ENCODE data around the gene LYSET.

The LYSET gene

DNA sequence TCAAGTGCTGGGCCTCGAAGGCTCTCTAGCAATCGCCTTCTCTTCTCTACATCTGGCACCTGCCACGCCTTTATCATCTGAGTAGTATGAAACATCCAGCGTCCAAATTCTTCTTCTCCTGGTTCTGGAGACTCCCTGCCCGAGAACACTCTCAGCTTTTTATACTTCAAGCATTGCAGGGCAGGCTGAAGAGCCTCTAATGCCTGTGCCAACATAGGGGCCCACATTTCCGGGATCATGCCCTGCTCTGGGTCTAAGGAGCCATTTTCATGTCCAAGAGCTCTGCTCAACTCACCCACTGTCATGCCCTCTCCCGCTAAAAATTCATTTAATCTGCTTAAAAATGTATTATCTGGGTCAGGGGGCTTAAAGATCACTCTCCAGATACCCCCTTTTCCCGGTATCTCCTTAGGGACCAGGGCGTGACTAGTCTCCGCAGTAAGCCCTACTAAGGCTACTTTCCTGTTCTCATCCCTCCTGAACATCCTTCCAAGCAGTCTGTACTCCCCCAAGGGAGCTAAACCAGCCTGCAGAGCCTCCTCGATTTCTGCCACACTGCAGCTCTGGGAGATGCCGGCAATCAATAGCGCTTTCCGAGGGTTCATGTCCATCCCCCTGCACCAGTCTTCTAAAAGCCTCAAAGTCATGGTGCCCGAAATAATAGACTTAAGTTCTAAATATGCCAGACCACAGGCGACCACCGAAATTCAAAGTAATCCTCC, 1.4 kb upstream of the LYSET start:
- Mint-ChIP-seq H3K9me3 (no peaks in the 10 kb centered on the region), H3K4me1 (peaks cover 38% of the 10 kb centered on the region), H3K36me3 (peaks cover 23% of the 10 kb centered on the region), H3K27me3 (no peaks in the 10 kb centered on the region), H3K27ac (peak overlapping the region; percentile 91), H3K4me3 (peak overlapping the region; percentile 94)
- CTCF ChIA-PET, result interaction anchor here (0.6 to 3.8 kb wide), 8 partner anchors 8 to 74 kb away, joined by 3 to 16 read pairs (median 4); partner anchors contain the start of genes GON7 and UBR7
- no peak for DNase-seq

GRCh38 chr14:93185349-93185720, 218 bp downstream of the LYSET start:
- Mint-ChIP-seq H3K36me3 (peaks cover 27% of the 10 kb centered on the region), H3K4me1 (peaks cover 38% of the 10 kb centered on the region)
- CTCF ChIA-PET, result interaction anchor here (1.3 to 3.8 kb wide), 4 partner anchors 9 to 71 kb away, joined by 3 to 16 read pairs (median 12); partner anchors contain the start of genes GON7 and UBR7

DNA sequence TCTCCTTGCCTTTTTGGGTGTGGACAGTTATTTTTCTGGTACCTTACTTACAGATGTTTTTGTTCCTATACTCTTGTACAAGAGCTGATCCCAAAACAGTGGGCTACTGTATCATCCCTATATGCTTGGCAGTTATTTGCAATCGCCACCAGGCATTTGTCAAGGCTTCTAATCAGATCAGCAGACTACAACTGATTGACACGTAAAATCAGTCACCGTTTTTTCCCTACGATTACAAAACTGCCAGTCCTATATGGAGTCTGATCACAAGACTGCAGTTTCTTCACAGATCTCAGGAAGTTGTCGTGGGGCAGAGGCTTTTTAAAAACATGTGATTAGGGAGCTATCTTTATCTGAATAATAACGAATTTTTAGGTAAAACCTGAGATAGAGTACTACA, 1.3 kb downstream of the LYSET start:
- Mint-ChIP-seq H3K27me3 (no peaks in the 10 kb centered on the region), H3K4me3 (peak overlapping the region; percentile 49), H3K4me1 (peaks cover 38% of the 10 kb centered on the region), H3K36me3 (peaks cover 30% of the 10 kb centered on the region), H3K9me3 (no peaks in the 10 kb centered on the region), H3K27ac (no peak overlapping the region)
- CTCF ChIA-PET, result interaction anchor here (3.8 kb wide), 1 partner anchor 73 kb away, joined by 14 read pairs; no protein-coding TSS in a partner anchor
- DNase-seq, result no peak

More at GRCh38 chr14:93185349-93185720, 218 bp downstream of the LYSET start:
- H3K4me3 Mint-ChIP-seq, result peak overlapping the region; percentile 96
- no peak for DNase-seq
- H3K9me3 Mint-ChIP-seq, result no peaks in the 10 kb centered on the region
- H3K27ac Mint-ChIP-seq, result peak overlapping the region; percentile 94
- no peaks in the 10 kb centered on the region for H3K27me3 Mint-ChIP-seq

DNA sequence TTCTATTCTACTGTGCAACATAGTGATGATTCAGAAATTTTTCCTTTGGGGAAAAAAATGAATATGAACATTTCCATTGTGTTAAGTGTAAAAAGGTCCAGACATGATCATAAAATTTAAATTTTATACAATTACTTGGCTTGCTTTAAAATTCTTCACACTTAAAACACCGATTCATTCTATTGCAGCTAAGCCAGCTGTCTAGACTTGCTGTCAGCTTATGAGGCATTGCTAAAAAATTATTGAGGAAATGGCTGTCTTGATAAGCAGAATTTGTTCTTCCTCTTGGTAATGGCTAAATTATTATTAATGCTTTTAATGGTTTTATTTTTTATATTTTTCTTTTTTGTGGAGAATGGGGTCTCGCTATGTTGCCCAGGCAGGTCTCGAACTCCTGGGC, 1.8 kb downstream of the LYSET start:
- H3K4me3 Mint-ChIP-seq, result no peak overlapping the region
- no peak overlapping the region for H3K27ac Mint-ChIP-seq
- CTCF ChIA-PET, result interaction anchor here (3.8 kb wide), 1 partner anchor 73 kb away, joined by 14 read pairs; no protein-coding TSS in a partner anchor
- H3K9me3 Mint-ChIP-seq, result no peaks in the 10 kb centered on the region
- peaks cover 25% of the 10 kb centered on the region for H3K36me3 Mint-ChIP-seq
- no peaks in the 10 kb centered on the region for H3K27me3 Mint-ChIP-seq
- DNase-seq, result no peak
- H3K4me1 Mint-ChIP-seq, result peaks cover 34% of the 10 kb centered on the region

DNA sequence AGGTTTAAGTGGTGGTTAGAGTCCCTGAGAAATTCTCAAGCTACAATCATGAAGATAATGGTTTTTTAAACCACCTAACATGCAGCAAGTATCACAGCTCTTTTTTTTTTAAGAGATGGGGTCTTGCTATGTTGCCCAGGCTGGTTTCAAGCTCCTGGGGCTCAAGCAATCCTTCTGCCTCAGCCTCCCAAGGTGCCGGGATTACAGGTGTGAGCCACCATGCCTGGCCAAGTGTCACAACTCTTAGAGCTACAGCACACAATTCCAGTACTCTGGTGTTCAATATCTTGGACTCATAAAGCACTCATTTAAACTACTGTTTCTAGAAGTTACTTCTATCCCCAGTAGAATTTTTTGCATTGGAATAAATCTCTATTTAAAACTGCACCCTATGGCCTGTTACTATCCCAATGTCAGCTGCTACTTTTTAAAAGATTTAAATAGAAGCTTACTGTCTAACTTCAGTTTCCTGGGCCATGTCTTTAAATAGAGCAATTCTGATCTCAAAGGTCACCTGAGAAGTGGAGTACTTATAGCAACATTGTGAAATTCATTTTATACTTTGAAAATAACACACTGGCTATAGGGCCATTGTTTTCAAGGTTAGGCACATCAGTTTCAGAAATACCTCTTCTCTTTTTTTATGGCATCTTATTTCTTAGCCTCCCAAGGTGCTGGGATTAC, 10.3 kb downstream of the LYSET start:
- no peaks in the 10 kb centered on the region for H3K9me3 Mint-ChIP-seq
- H3K36me3 Mint-ChIP-seq, result peaks cover 17% of the 10 kb centered on the region
- H3K27me3 Mint-ChIP-seq, result no peaks in the 10 kb centered on the region
- no peak for DNase-seq
- no peak overlapping the region for H3K27ac Mint-ChIP-seq
- no peak overlapping the region for H3K4me3 Mint-ChIP-seq
- H3K4me1 Mint-ChIP-seq, result peaks cover 3% of the 10 kb centered on the region
- CTCF ChIA-PET, result interaction anchor here (0.7 to 0.8 kb wide), 2 partner anchors 10 to 49 kb away, joined by 3 read pairs; no protein-coding TSS in a partner anchor

GRCh38 chr14:93199031-93199430, 13.9 kb downstream of the LYSET start:
- peaks cover 8% of the 10 kb centered on the region for H3K4me1 Mint-ChIP-seq
- peaks cover 20% of the 10 kb centered on the region for H3K36me3 Mint-ChIP-seq
- no peaks in the 10 kb centered on the region for H3K9me3 Mint-ChIP-seq
- CTCF ChIA-PET, result interaction anchor here (1.1 kb wide), 1 partner anchor 21 kb away, joined by 3 read pairs; no protein-coding TSS in a partner anchor
- no peak overlapping the region for H3K4me3 Mint-ChIP-seq
- no peak for DNase-seq
- H3K27ac Mint-ChIP-seq, result no peak overlapping the region
- no peaks in the 10 kb centered on the region for H3K27me3 Mint-ChIP-seq

DNA sequence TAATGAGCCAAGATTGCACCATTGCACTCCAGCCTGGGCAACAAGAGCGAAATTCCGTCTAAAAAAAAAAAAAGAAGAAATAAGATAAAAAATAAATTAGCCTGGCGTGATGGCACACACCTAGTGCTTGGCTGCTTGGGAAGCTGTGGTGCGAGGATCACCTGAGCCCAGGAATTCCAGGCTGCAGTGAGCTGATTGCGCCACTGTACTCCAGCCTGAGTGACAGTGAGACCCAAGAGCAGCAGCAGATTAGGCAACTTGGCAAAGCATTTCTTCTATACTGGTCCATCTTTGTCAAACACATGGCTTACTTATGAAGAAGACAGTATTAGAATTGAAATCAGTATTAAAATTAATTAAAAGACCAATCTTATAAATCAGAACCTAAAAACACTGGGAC, 15.4 kb downstream of the LYSET start:
- Mint-ChIP-seq H3K4me3 (no peak overlapping the region), H3K36me3 (peaks cover 23% of the 10 kb centered on the region), H3K27ac (no peak overlapping the region), H3K27me3 (no peaks in the 10 kb centered on the region), H3K4me1 (peaks cover 22% of the 10 kb centered on the region), H3K9me3 (no peaks in the 10 kb centered on the region)
- DNase-seq, result no peak
- CTCF ChIA-PET, result no interaction called here

GRCh38 chr14:93201155-93201704, 16.1 kb downstream of the LYSET start:
- Mint-ChIP-seq H3K27me3 (no peaks in the 10 kb centered on the region), H3K4me3 (no peak overlapping the region), H3K4me1 (peaks cover 29% of the 10 kb centered on the region), H3K27ac (no peak overlapping the region), H3K36me3 (peaks cover 23% of the 10 kb centered on the region), H3K9me3 (no peaks in the 10 kb centered on the region)
- CTCF ChIA-PET, result no interaction called here
- no peak for DNase-seq

- H3K27ac Mint-ChIP-seq, result peak within 1 kb of the TSS; percentile 91
- CTCF ChIA-PET, result interaction anchor here (0.7 to 2.6 kb wide), 5 partner anchors 10 to 26 kb away, joined by 3 to 16 read pairs (median 7); partner anchors contain the start of genes LYSET and MOAP1
- H3K4me1 Mint-ChIP-seq, result peaks cover 50% of the 10 kb centered on the region
- H3K27me3 Mint-ChIP-seq, result no peaks in the 10 kb centered on the region
- H3K36me3 Mint-ChIP-seq, result peaks cover 21% of the 10 kb centered on the region
- DNase-seq, result peak; percentile 95
- peak within 1 kb of the TSS; percentile 76 for H3K4me3 Mint-ChIP-seq
- no peaks in the 10 kb centered on the region for H3K9me3 Mint-ChIP-seq
These were observed 21.8 kb downstream of the LYSET start, which contains the start of the genes GON7 and UBR7 for GRCh38 chr14:93206793-93207467. Gene GON7, minus strand, starts transcription at chr14:93207065. Its CDS starts 28 bp downstream, at chr14:93207037. Gene UBR7, plus strand, starts transcription at chr14:93207256. Its CDS starts 36 bp downstream, at chr14:93207292.

GRCh38 chr14:93207468-93208308, 22.6 kb downstream of the LYSET start:
- no peaks in the 10 kb centered on the region for H3K27me3 Mint-ChIP-seq
- peaks cover 48% of the 10 kb centered on the region for H3K4me1 Mint-ChIP-seq
- H3K9me3 Mint-ChIP-seq, result no peaks in the 10 kb centered on the region
- peaks cover 24% of the 10 kb centered on the region for H3K36me3 Mint-ChIP-seq
- peak; percentile 46 for DNase-seq
- peak overlapping the region; percentile 91 for H3K27ac Mint-ChIP-seq
- peak overlapping the region; percentile 76 for H3K4me3 Mint-ChIP-seq
- CTCF ChIA-PET, result interaction anchor here (1.0 to 2.6 kb wide), 3 partner anchors 11 to 24 kb away, joined by 3 to 16 read pairs (median 7); partner anchors contain the start of genes LYSET and MOAP1

- no peak for DNase-seq
- Mint-ChIP-seq H3K4me1 (peaks cover 22% of the 10 kb centered on the region), H3K36me3 (peaks cover 39% of the 10 kb centered on the region), H3K27me3 (no peaks in the 10 kb centered on the region), H3K9me3 (no peaks in the 10 kb centered on the region), H3K4me3 (no peak overlapping the region), H3K27ac (no peak overlapping the region)
- CTCF ChIA-PET, result no interaction called here
These were observed 27.3 kb downstream of the LYSET start for GRCh38 chr14:93212432-93212831.

DNA sequence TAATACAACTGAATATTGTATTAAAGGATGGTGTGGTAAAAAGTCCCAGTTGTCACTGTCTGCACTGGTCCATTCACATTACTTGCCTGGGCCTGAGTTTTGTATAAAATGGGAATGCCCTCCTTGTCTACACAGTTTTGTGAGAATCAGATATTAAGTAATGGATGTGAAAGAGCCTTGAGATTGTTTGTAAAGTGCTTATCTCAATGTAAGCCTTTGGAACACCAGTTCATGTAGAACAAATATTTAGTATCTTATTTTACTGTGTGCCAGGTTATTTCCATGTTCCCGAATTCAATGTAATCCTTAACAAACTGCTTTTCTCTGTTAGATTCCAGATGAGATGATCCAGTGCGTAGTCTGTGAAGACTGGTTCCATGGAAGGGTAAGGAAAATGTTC, 29.5 kb downstream of the LYSET start:
- CTCF ChIA-PET, result no interaction called here

More for the DNA sequence above, 29.5 kb downstream of the LYSET start:
- Mint-ChIP-seq H3K4me1 (peaks cover 5% of the 10 kb centered on the region), H3K27me3 (no peaks in the 10 kb centered on the region), H3K4me3 (no peak overlapping the region), H3K9me3 (no peaks in the 10 kb centered on the region), H3K27ac (no peak overlapping the region), H3K36me3 (peaks cover 40% of the 10 kb centered on the region)
- DNase-seq, result no peak

Data from activated naive CD4-positive, alpha-beta T cell treated with anti-CD3 and anti-CD28 coated beads, Interleukin-2, amount 10 ng/mL, durations not matched to agents 7 days and 5 days (primary cell).